Hepatocyte (in vitro differentiated cells): ENCODE data around the gene ARHGEF9.

Source experiments
- CTCF ChIP-seq: fragments of 200-600 bp; sonication (generic); IDR thresholded peaks from 2 replicates; pipeline ENCODE4 v1.5.1; 2016; ENCODE audit warnings: antibody characterized with exemption, mild to moderate bottlenecking; ENCODE audit not compliant: poor library complexity
- EZH2 ChIP-seq: fragments of 200-600 bp; sonication (generic); IDR thresholded peaks from 2 replicates; pipeline ENCODE4 v1.6.1; 2016; ENCODE audit warnings: antibody characterized with exemption, mild to moderate bottlenecking, borderline replicate concordance

- no peak for TF ChIP-seq CTCF
- no peak for TF ChIP-seq EZH2
Measured at GRCh38 chrX:63679432-63679831, 105.6 kb downstream of the ARHGEF9 start.
